NT2/D1 (cell line): ENCODE results near the gene SMPD2.
A peak's percentile ranks its signal among the peaks of the same experiment; 100 is the strongest.

Source experiments
- DNase-seq: peaks from one replicate; pipeline ENCODE4 v3.0.0-alpha.2; 2011; ENCODE audit warnings: low read depth, low spot score
- H3K27me3 ChIP-seq: 2 replicates; pipeline ENCODE4 v1.6.0; 2011; ENCODE audit warnings: mild to moderate bottlenecking; ENCODE audit not compliant: insufficient read length, insufficient read depth
- H3K36me3 ChIP-seq: 2 replicates; pipeline ENCODE4 v1.6.1; 2011; ENCODE audit warnings: mild to moderate bottlenecking, low read length, mixed read lengths; ENCODE audit not compliant: insufficient read depth, insufficient read length
- H3K4me1 ChIP-seq: 2 replicates; pipeline ENCODE4 v1.5.1; 2011; ENCODE audit not compliant: insufficient read depth, insufficient read length
- H3K4me3 ChIP-seq: 2 replicates; pipeline ENCODE4 v1.5.1; 2011; ENCODE audit warnings: low read depth; ENCODE audit not compliant: insufficient read length
- H3K9ac ChIP-seq: 2 replicates; pipeline ENCODE4 v1.6.0; 2011; ENCODE audit warnings: low read depth; ENCODE audit not compliant: insufficient read length
- H3K9me3 ChIP-seq: 2 replicates; pipeline ENCODE4 v1.5.1; 2011; ENCODE audit warnings: mild to moderate bottlenecking, low read length; ENCODE audit not compliant: insufficient read depth
- SUZ12 ChIP-seq: IDR thresholded peaks from 2 replicates; pipeline ENCODE4 v1.6.1; 2011; ENCODE audit not compliant: insufficient read length, insufficient read depth; ENCODE audit errors: extremely low read depth
- YY1 ChIP-seq: IDR thresholded peaks from 2 replicates; pipeline ENCODE4 v1.6.1; 2011; ENCODE audit not compliant: insufficient read length, insufficient read depth
- ZNF274 ChIP-seq: IDR thresholded peaks from 2 replicates; pipeline ENCODE4 v1.6.1; 2011; ENCODE audit warnings: mild to moderate bottlenecking, low read depth, low read length

Gene SMPD2

GRCh38 chr6:109472132-109472995 lies 31.8 kb downstream of the SMPD2 start:
- no peaks in the 10 kb centered on the region for H3K27me3 ChIP-seq
- H3K4me3 ChIP-seq: no peak overlapping the region
- DNase-seq: no peak
- peaks cover 89% of the 10 kb centered on the region for H3K36me3 ChIP-seq
- H3K9ac ChIP-seq: no peak overlapping the region
- no peak for TF ChIP-seq ZNF274
- no peaks in the 10 kb centered on the region for H3K4me1 ChIP-seq
- H3K9me3 ChIP-seq: no peaks in the 10 kb centered on the region

GRCh38 chr6:109473120-109473519 lies 32.6 kb downstream of the SMPD2 start:
- no peaks in the 10 kb centered on the region for H3K4me1 ChIP-seq
- no peak overlapping the region for H3K4me3 ChIP-seq
- no peak for DNase-seq
- no peaks in the 10 kb centered on the region for H3K9me3 ChIP-seq
- peaks cover 86% of the 10 kb centered on the region for H3K36me3 ChIP-seq
- H3K27me3 ChIP-seq: no peaks in the 10 kb centered on the region
- TF ChIP-seq ZNF274: no peak
- TF ChIP-seq YY1: no peak
- no peak overlapping the region for H3K9ac ChIP-seq

- no peak overlapping the region for H3K9ac ChIP-seq
- H3K9me3 ChIP-seq: no peaks in the 10 kb centered on the region
- H3K4me3 ChIP-seq: no peak overlapping the region
- DNase-seq: no peak
- no peaks in the 10 kb centered on the region for H3K4me1 ChIP-seq
- H3K27me3 ChIP-seq: no peaks in the 10 kb centered on the region
- H3K36me3 ChIP-seq: peaks cover 77% of the 10 kb centered on the region
- no peak for TF ChIP-seq YY1
- TF ChIP-seq ZNF274: no peak
These were observed 34.5 kb downstream of the SMPD2 start for GRCh38 chr6:109474995-109475394.

- Histone ChIP-seq H3K4me3 (no peak overlapping the region), H3K36me3 (peaks cover 77% of the 10 kb centered on the region), H3K27me3 (no peaks in the 10 kb centered on the region), H3K9me3 (no peaks in the 10 kb centered on the region), H3K9ac (no peak overlapping the region), H3K4me1 (no peaks in the 10 kb centered on the region)
- TF ChIP-seq SUZ12 (no peak), ZNF274 (no peak), YY1 (no peak)
- no peak for DNase-seq
These were observed 35.1 kb downstream of the SMPD2 start for GRCh38 chr6:109475625-109476024.

- H3K36me3 ChIP-seq: peaks cover 74% of the 10 kb centered on the region
These were observed 36.7 kb downstream of the SMPD2 start for GRCh38 chr6:109477184-109477583.

GRCh38 chr6:109477725-109478124 lies 37.2 kb downstream of the SMPD2 start:
- TF ChIP-seq ZNF274 (no peak), YY1 (no peak), SUZ12 (no peak)
- DNase-seq: peak; percentile 9
- Histone ChIP-seq H3K36me3 (peaks cover 68% of the 10 kb centered on the region), H3K9me3 (no peaks in the 10 kb centered on the region), H3K9ac (no peak overlapping the region), H3K4me1 (no peaks in the 10 kb centered on the region), H3K27me3 (no peaks in the 10 kb centered on the region), H3K4me3 (no peak overlapping the region)

More at GRCh38 chr6:109477184-109477583, 36.7 kb downstream of the SMPD2 start:
- DNase-seq: no peak
- no peak for TF ChIP-seq YY1
- TF ChIP-seq SUZ12: no peak
- no peak for TF ChIP-seq ZNF274
- no peaks in the 10 kb centered on the region for H3K9me3 ChIP-seq
- no peaks in the 10 kb centered on the region for H3K27me3 ChIP-seq
- no peak overlapping the region for H3K9ac ChIP-seq
- no peaks in the 10 kb centered on the region for H3K4me1 ChIP-seq
- H3K4me3 ChIP-seq: no peak overlapping the region

GRCh38 chr6:109478222-109478805 lies 37.8 kb downstream of the SMPD2 start:
- Histone ChIP-seq H3K9me3 (no peaks in the 10 kb centered on the region), H3K4me3 (no peak overlapping the region)

More at GRCh38 chr6:109478222-109478805, 37.8 kb downstream of the SMPD2 start:
- Histone ChIP-seq H3K27me3 (no peaks in the 10 kb centered on the region), H3K4me1 (no peaks in the 10 kb centered on the region), H3K9ac (no peak overlapping the region), H3K36me3 (peaks cover 62% of the 10 kb centered on the region)
- DNase-seq: no peak
- no peak for TF ChIP-seq ZNF274
